Measurements from ENCODE around the gene SYNGR2.
A peak's percentile ranks its signal among the peaks of the same experiment; 100 is the strongest.

The SYNGR2 gene

GRCh38 chr17:78168242-78168902 is at the start of gene SYNGR2:
TSS of gene SYNGR2 (plus strand) at chr17:78168581. CDS start at chr17:78168617, 36 bp downstream.
- peak; percentile 92 to 94 for DNase-seq (ENCODE audit: low read depth in 1 of 2, low spot score in 1 of 2)
- no peak for TF ChIP-seq JUND (IDR thresholded peaks at IDR 0.05; ENCODE audit: low read depth)
- in situ Hi-C loops (cut with HindIII; ENCODE audit: low pct_unique_long_range_greater_than_20kb, low sequenced_read_pairs) = no loop called here

GRCh38 chr17:78118801-78119241 is 49.6 kb upstream of the SYNGR2 start:
- DNase-seq (ENCODE audit: low read depth in 1 of 2, low spot score in 1 of 2) = no peak
- TF ChIP-seq JUND (IDR thresholded peaks at IDR 0.05; ENCODE audit: low read depth) = no peak
- in situ Hi-C loops (cut with HindIII; ENCODE audit: low pct_unique_long_range_greater_than_20kb, low sequenced_read_pairs) = no loop called here

- no peak for TF ChIP-seq JUND (IDR thresholded peaks at IDR 0.05; ENCODE audit: low read depth)
- in situ Hi-C loops (cut with HindIII; ENCODE audit: low pct_unique_long_range_greater_than_20kb, low sequenced_read_pairs) = no loop called here
- DNase-seq (ENCODE audit: low read depth in 1 of 2, low spot score in 1 of 2) = no peak
These were observed 47.8 kb upstream of the SYNGR2 start for GRCh38 chr17:78120537-78120936.

- in situ Hi-C loops (cut with HindIII; ENCODE audit: low pct_unique_long_range_greater_than_20kb, low sequenced_read_pairs) = no loop called here
- DNase-seq (ENCODE audit: low read depth in 1 of 2, low spot score in 1 of 2) = no peak
- no peak for TF ChIP-seq JUND (IDR thresholded peaks at IDR 0.05; ENCODE audit: low read depth)
These were observed 47.2 kb upstream of the SYNGR2 start for GRCh38 chr17:78120971-78121800.

GRCh38 chr17:78121801-78122215 is 46.6 kb upstream of the SYNGR2 start:
- TF ChIP-seq JUND (IDR thresholded peaks at IDR 0.05; ENCODE audit: low read depth) = no peak
- in situ Hi-C loops (cut with HindIII; ENCODE audit: low pct_unique_long_range_greater_than_20kb, low sequenced_read_pairs) = no loop called here

GRCh38 chr17:78122216-78122930 is 46.0 kb upstream of the SYNGR2 start:
- no peak for DNase-seq (ENCODE audit: low read depth in 1 of 2, low spot score in 1 of 2)
- no peak for TF ChIP-seq JUND (IDR thresholded peaks at IDR 0.05; ENCODE audit: low read depth)
- in situ Hi-C loops (cut with HindIII; ENCODE audit: low pct_unique_long_range_greater_than_20kb, low sequenced_read_pairs) = no loop called here

More at GRCh38 chr17:78121801-78122215, 46.6 kb upstream of the SYNGR2 start:
- DNase-seq (ENCODE audit: low read depth in 1 of 2, low spot score in 1 of 2) = no peak

- no peak for TF ChIP-seq JUND (IDR thresholded peaks at IDR 0.05; ENCODE audit: low read depth)
- DNase-seq (ENCODE audit: low read depth in 1 of 2, low spot score in 1 of 2) = no peak
- in situ Hi-C loops (cut with HindIII; ENCODE audit: low pct_unique_long_range_greater_than_20kb, low sequenced_read_pairs) = no loop called here
These were observed 45.5 kb upstream of the SYNGR2 start for GRCh38 chr17:78122931-78123249.

GRCh38 chr17:78123258-78123929 is 45.0 kb upstream of the SYNGR2 start:
- no peak for TF ChIP-seq JUND (IDR thresholded peaks at IDR 0.05; ENCODE audit: low read depth)
- no peak for DNase-seq (ENCODE audit: low read depth in 1 of 2, low spot score in 1 of 2)
- in situ Hi-C loops (cut with HindIII; ENCODE audit: low pct_unique_long_range_greater_than_20kb, low sequenced_read_pairs) = no loop called here

GRCh38 chr17:78124081-78124835 is 44.1 kb upstream of the SYNGR2 start:
- DNase-seq (ENCODE audit: low read depth in 1 of 2, low spot score in 1 of 2) = no peak
- in situ Hi-C loops (cut with HindIII; ENCODE audit: low pct_unique_long_range_greater_than_20kb, low sequenced_read_pairs) = no loop called here
- no peak for TF ChIP-seq JUND (IDR thresholded peaks at IDR 0.05; ENCODE audit: low read depth)

- in situ Hi-C loops (cut with HindIII; ENCODE audit: low pct_unique_long_range_greater_than_20kb, low sequenced_read_pairs) = no loop called here
- no peak for TF ChIP-seq JUND (IDR thresholded peaks at IDR 0.05; ENCODE audit: low read depth)
- no peak for DNase-seq (ENCODE audit: low read depth in 1 of 2, low spot score in 1 of 2)
These were observed 43.6 kb upstream of the SYNGR2 start for GRCh38 chr17:78124836-78125137.

GRCh38 chr17:78125138-78125913 is 43.1 kb upstream of the SYNGR2 start:
- no peak for DNase-seq (ENCODE audit: low read depth in 1 of 2, low spot score in 1 of 2)
- in situ Hi-C loops (cut with HindIII; ENCODE audit: low pct_unique_long_range_greater_than_20kb, low sequenced_read_pairs) = no loop called here
- TF ChIP-seq JUND (IDR thresholded peaks at IDR 0.05; ENCODE audit: low read depth) = no peak

All from T47D (cell line).